Kidney (tissue), 14 donors: ENCODE results near the gene PCSK9. TPM values are rescaled to one million over a fixed set of nuclear protein-coding genes. Genes with fewer than 3 reads are reported as not detected.

Source experiments
- DNase-seq, 5 donors: peaks; one replicate each; pipeline ENCODE4 v3.0.0-alpha.2; 2013 to 2020
- FAIRE-seq: peaks from 2 replicates; lab custom pipeline; 2012; peaks lifted over from hg19 to GRCh38; lab: Jason Lieb, UNC
- H3K27ac ChIP-seq, 2 donors: one replicate each; pipeline ENCODE4 v1.7.0; 2013; ENCODE audit warnings: low read depth in 2 of 2, low read length in 2 of 2, inconsistent platforms in 1 of 2
- H3K27me3 ChIP-seq: one replicate; pipeline ENCODE4 v1.7.1; 2013; ENCODE audit warnings: low read length, inconsistent platforms; ENCODE audit not compliant: control insufficient read depth, insufficient read depth
- H3K36me3 ChIP-seq, 3 donors: one replicate each; pipeline versions ENCODE4 v1.7.0 to v1.7.1; 2013; ENCODE audit warnings: low read length in 3 of 3, control low read depth in 1 of 3, inconsistent platforms in 1 of 3; ENCODE audit not compliant: insufficient read depth in 3 of 3, control insufficient read depth in 2 of 3
- H3K4me1 ChIP-seq, 3 donors: one replicate each; pipeline versions ENCODE4 v1.7.0 to v1.7.1; 2013; ENCODE audit warnings: low read length in 3 of 3, inconsistent platforms in 1 of 3, low read depth in 1 of 3; ENCODE audit not compliant: control insufficient read depth in 2 of 3, insufficient read depth in 2 of 3
- H3K4me3 ChIP-seq, 3 donors: one replicate each; pipeline versions ENCODE4 v1.7.0 to v1.8.1; 2013; ENCODE audit warnings: low read length in 3 of 3, control low read depth in 1 of 3, inconsistent platforms in 1 of 3
- H3K9ac ChIP-seq, 3 donors: one replicate each; pipeline versions ENCODE4 v1.7.0 to v1.7.1; 2013; ENCODE audit warnings: low read length in 3 of 3, control low read depth in 1 of 3, inconsistent platforms in 1 of 3
- H3K9me3 ChIP-seq, 3 donors: one replicate each; pipeline versions ENCODE4 v1.7.0 to v1.7.1; 2013; ENCODE audit warnings: low read length in 3 of 3, control low read depth in 1 of 3, inconsistent platforms in 1 of 3; ENCODE audit not compliant: control insufficient read depth in 2 of 3, insufficient read depth in 1 of 3
- intact Hi-C: fragments of 100-400 bp; cut with DNase I; formaldehyde crosslinking; loops from one replicate; pipeline ENCODE4 v1.11.1; 2022
- polyA plus RNA-seq: library from polyadenylated mRNA; stranded (reverse); fragments of 350-450 nt; fragmentation: Illumina TruSeq; extraction: RNeasy Lipid Tissue Mini Kit (QIAGEN cat#74804); gene quantifications from one replicate; pipeline ENCODE4 v1.2.3, GENCODE V29; 2014; ENCODE audit warnings: low read depth, low replicate concordance; ENCODE audit not compliant: insufficient read depth
- total RNA-seq: library from RNA; stranded (reverse); fragmentation: NEBNext Ultra II Directional; extraction: Animal tissue kit (Norgen Biotek cat#: 25700); gene quantifications from one replicate; pipeline ENCODE4 v1.2.1, GENCODE V29; 2021
- TF ChIP-seq, protein P1 (sequence below): IDR thresholded peaks from 3 replicates; pipeline ENCODE4 v1.5.1; 2012; ENCODE audit warnings: mild to moderate bottlenecking, moderate library complexity, borderline replicate concordance; ENCODE audit not compliant: insufficient read depth; ENCODE audit errors: extremely low read depth
- donor health status: control.
- donor health status: control.
- donor health status: control.
- donor health status: control.
- donor health status: control.
- donor health status: DM: yes; HTN: yes; CAD: no.
- donor health status: Normal renal cell carcinoma (clear cell type).

The PCSK9 gene
- total and polyA plus RNA-seq, 2 donors from 2014 or later: 0.13 to 0.28 TPM

DNA sequence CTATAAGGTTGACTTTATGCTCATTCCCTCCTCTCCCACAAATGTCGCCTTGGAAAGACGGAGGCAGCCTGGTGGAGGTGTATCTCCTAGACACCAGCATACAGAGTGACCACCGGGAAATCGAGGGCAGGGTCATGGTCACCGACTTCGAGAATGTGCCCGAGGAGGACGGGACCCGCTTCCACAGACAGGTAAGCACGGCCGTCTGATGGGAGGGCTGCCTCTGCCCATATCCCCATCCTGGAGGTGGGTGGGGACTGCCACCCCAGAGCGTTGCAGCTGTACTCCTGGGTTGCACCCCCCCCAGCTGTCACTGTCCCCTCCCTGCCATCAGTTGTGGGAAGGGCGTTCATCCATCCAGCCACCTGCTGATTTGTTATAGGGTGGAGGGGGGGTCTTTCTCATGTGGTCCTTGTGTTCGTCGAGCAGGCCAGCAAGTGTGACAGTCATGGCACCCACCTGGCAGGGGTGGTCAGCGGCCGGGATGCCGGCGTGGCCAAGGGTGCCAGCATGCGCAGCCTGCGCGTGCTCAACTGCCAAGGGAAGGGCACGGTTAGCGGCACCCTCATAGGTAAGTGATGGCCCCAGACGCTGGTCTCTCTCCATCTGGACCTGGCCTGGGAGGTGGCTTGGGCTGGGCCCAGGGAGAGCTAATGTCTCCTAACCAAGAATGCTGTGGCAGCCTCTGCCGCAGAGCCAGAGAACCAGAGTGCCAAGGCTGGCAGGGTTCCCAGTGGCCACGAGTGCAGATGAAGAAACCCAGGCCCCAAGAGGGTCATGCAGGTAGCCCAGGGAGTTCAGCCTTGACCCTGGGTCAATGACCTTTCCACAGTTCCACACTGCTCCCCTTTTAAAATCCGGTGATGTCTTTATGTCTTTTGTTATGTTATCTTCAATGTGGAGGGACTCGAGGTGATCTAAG, 13.1 kb downstream of the PCSK9 start:
- TF ChIP-seq, protein P1, sequence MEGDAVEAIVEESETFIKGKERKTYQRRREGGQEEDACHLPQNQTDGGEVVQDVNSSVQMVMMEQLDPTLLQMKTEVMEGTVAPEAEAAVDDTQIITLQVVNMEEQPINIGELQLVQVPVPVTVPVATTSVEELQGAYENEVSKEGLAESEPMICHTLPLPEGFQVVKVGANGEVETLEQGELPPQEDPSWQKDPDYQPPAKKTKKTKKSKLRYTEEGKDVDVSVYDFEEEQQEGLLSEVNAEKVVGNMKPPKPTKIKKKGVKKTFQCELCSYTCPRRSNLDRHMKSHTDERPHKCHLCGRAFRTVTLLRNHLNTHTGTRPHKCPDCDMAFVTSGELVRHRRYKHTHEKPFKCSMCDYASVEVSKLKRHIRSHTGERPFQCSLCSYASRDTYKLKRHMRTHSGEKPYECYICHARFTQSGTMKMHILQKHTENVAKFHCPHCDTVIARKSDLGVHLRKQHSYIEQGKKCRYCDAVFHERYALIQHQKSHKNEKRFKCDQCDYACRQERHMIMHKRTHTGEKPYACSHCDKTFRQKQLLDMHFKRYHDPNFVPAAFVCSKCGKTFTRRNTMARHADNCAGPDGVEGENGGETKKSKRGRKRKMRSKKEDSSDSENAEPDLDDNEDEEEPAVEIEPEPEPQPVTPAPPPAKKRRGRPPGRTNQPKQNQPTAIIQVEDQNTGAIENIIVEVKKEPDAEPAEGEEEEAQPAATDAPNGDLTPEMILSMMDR: no peak
- Histone ChIP-seq H3K27me3 (no peaks in the 10 kb centered on the region), H3K4me3 (no peak overlapping the region), H3K9ac (no peak overlapping the region), H3K9me3 (no peaks in the 10 kb centered on the region), H3K27ac (no peak overlapping the region), H3K36me3 (no peaks in the 10 kb centered on the region), H3K4me1 (no peaks in the 10 kb centered on the region)
- peak in 1 of 5 donors; percentile 33 for DNase-seq
- FAIRE-seq: no peak
- intact Hi-C loops: no loop called here

DNA sequence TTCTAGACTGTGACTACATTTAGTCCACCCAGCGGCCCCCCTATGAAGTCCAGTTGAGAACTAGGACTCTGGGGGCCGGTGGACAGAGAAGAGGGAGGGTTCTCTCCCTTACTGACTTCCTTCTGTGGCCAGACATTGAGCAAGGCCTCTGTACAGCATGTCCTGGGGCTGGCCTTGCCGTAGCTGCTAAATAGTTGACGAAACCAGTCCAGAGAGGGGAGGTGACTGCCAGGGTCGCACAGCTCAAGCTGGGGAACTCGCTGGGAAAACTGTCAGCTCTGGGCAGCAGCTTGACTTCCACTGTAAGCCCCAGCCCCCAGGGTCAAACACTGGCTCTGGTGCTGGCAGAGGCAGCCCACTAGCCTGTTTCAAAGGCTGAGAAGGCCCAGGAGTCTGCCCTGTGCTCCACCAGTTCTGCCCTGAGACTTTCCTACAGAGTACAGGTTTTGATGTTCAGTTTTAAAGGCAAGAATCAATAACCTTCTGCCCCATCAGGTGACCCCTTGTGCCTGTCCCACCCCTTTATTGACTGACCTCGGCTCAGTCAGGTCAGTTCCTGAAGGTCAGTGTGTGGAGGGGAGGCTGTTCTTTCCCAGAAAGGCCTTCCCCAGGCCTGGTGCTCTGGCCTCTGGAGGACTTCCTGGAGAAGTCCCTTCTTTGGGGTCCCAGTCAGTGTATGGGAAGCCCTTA, 14.1 kb downstream of the PCSK9 start:
- DNase-seq (peak in 1 of 5 donors; percentile 30), FAIRE-seq (no peak)
- Histone ChIP-seq H3K9me3 (no peaks in the 10 kb centered on the region), H3K9ac (no peak overlapping the region), H3K4me1 (no peaks in the 10 kb centered on the region), H3K27me3 (no peaks in the 10 kb centered on the region), H3K36me3 (no peaks in the 10 kb centered on the region), H3K4me3 (no peak overlapping the region), H3K27ac (no peak overlapping the region)
- intact Hi-C loops: no loop called here
- TF ChIP-seq, protein P1: no peak

DNA sequence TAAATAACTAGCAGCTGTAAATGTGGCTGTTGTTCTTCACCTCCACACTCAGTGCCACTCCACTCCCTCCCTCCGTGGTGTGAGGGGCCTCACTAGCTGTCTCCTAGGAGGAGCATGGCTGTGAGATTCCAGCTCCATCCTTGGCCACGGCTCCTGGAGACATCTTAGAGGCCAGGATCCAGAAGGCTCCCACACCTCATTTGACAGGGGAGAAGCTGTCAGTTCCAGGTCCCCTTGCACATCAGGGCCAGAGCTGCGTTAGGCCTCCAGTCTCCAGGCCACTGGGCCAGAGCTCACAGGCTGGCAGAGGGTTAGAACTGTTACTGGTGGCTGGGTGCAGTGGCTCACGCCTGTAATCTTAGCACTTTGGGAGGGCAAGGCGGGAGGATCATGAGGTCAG, 15.0 kb downstream of the PCSK9 start:
- H3K27me3 ChIP-seq: no peaks in the 10 kb centered on the region
- no peaks in the 10 kb centered on the region for H3K9me3 ChIP-seq
- no peaks in the 10 kb centered on the region for H3K36me3 ChIP-seq
- FAIRE-seq (no peak), DNase-seq (peak in 1 of 5 donors; percentile 28)
- intact Hi-C loops: no loop called here
- H3K4me3 ChIP-seq: no peak overlapping the region
- H3K27ac ChIP-seq: no peak overlapping the region
- TF ChIP-seq, protein P1: no peak
- H3K9ac ChIP-seq: no peak overlapping the region
- no peaks in the 10 kb centered on the region for H3K4me1 ChIP-seq
